DMS53 (cell line): ENCODE measurements around the gene CARD9.
"Not testable (repeated sequence)": the region's sequence is repeated elsewhere in the genome, so short reads cannot be mapped to it uniquely, and the experiment has no call there.

Experiments
- DNase-seq: peaks from one replicate; lab custom pipeline; 2025; lab: John Stamatoyannopoulos, UW

CARD9 gene

DNA sequence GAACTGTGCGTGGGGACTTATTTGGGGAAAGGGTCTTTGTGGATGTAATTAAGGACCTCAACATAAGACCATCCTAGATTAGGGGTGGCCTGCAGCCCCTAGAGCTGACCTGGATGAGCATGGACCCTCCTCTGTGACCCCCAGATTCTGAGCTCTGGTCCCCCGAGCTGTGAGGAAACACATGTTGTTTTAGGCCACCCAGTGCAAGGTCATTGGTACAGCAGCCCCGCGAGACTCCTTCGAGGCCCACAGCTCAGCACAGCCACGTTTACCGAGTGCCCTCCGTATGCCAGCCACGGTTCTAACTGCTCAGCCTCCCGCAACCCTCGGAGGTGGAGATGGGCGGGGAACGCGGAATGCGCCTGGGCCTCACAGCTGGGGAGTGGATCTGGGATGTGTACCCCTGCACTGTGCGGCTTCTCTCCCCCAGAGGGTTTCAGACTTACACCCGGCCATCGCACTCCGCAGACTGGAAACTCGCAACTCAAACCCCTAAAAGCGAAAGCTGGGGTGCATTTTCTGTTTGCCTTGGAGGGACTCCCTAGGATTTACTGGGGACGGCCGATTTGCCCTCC, 50.6 kb downstream of the CARD9 start:
- DNase-seq = no peak

GRCh38 chr9:136321561-136321960, 51.9 kb downstream of the CARD9 start:
- no peak for DNase-seq

DNA sequence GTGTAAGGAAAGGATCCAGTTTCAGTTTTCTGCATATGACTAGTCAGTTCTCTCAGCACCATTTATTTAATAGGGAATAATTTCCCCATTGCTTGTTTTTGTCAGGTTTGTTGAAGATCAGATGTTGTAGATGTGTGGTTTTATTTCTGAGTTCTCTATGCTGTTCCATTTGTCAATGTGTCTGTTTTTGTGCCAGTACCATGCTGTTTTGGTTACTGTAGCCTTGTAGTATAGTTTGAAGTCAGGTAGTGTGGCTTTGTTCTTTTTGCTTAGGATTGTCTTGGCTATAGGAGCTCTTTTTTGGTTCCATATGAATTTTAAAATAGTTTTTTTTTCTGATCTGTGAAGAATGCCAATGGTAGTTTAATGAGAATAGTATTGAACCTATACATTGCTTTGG, 52.5 kb downstream of the CARD9 start:
- DNase-seq = not testable (repeated sequence)

DNA sequence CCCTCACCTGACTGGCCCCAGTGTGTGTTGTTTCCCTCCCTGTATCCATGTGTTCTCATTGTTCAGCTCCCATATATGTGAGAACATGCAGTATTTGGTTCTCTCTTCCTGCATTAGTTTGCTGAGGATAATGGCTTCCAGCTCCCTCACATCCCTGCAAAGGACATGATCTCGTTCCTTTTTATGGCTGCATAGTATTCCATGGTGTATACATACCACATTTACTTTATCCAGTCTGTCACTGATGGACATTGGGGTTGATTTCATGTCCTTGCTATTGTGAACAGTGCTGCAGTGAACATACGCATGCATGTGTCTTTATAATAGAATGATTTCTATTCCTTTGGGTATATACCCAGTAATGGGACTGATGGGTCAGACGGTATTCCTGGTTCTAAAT, 53.5 kb downstream of the CARD9 start:
- not testable (repeated sequence) for DNase-seq

DNA sequence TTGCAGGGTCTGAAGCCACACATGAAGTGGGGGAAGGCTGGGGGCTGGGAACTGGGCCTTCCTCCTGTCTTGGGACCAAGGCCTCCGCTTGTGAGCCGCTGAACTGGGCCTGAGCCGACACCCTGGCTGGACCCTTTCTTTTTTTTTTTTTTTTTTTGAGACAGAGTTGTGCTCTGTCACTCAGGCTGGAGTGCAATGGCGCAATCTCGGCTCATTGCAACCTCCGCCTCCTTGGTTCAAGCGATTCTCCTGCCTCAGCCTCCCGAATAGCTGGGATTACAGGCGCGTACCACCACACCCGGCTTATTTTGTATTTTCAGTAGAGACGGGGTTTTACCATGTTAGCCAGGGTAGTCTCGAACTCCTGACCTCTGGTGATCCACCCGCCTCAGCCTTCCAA, 54.2 kb downstream of the CARD9 start:
- not testable (repeated sequence) for DNase-seq

- no peak for DNase-seq
Measured at GRCh38 chr9:136318776-136319241, 54.7 kb downstream of the CARD9 start.

DNA sequence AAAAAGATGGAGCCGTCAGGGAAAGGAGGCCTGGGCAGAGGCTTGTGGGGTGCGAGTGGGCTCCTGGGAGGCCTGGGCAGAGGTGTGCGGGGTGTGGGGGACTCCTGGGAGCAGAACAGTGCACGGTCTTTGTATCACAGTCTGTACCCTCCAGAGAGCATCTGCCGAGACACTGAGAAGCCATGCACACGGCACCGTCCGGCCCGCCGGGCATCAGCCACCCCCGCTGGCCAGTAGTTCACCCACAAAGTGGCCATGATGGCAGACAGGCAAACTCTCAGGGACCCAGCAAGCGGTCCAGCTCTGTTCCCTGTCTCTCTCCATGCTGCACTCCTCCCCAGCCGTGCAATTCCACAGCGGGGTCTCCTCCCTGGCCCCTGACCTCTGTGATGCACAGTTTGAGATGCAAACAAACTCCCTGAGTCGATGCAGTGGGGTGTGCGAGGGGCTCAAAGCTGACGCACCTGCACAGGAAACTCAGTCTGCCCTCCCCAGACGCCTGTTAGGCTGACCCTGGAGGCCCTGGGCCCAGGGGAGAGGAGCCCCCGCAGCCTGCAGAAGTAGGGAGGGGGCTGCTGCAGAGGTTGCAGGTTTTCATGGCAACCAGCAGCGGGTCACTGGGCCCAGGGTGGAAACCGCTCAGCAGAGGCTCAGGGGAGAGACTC, 55.2 kb downstream of the CARD9 start:
- DNase-seq = no peak

GRCh38 chr9:136317695-136318094, 55.8 kb downstream of the CARD9 start:
- no peak for DNase-seq

- DNase-seq = no peak
Measured at GRCh38 chr9:136316896-136317676, 56.4 kb downstream of the CARD9 start.

DNA sequence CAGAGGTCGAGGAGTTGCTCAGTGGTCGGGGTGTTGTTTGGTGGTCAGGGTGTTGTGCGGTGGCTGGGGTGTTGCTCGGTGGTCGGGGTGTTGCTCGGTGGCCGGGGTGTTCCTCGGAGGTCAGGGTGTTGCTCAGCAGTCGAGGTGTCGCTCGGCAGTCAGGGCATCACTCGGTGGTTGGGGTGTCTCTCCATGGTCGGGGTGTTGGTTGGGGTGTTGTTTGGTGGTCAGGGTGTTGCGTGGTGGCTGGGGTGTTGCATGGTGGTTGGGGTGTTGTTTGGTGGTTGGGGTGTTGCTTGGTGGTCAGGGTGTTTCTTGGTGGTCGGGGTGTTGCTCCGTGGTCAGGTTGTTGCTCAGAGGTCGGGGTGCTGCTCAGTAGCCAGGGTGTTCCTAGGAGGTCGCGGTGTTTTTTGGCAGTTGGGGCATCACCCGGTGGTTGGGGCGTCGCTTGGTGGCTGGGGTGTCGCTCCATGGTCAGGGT, 57.2 kb downstream of the CARD9 start:
- no peak for DNase-seq

DNA sequence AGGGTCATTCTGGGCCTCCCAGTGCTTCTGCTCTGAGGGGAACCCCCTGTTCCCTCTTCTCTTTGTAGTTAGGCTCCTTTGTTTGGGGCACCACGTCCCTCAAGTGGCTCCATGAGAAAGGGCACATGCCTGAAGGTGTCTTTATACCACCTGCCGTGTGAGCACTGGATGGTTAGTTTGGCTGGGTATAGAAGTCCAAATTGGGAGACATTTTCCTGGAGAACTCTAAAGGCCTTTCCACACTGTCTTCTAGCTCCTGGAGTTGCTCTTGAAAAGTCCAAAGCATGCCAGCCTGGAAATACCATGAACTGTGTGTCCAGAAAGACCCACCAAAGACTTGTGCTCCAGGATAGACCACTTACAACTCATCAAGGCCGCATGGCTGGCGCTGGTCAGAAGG, 58.5 kb downstream of the CARD9 start:
- DNase-seq = no peak

DNA sequence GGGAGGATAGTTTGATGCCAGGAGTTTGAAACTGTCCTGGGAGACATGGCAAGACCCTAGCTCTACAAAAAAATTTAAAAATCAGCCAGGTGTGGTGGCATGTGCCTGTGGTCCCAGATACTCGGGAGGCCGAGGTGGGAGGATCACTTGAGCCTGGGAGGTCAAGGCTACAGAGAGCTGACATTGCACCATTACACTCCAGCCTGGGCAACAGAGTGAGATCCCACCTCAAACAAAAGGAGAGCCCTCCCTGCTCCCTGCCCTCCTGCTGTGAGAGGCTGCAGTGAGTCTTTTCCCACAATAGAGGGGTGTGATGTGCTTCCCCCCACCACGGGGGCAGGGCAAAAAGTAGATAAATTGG, 59.4 kb downstream of the CARD9 start:
- no peak for DNase-seq
